Spleen (tissue), 11 donors: ENCODE measurements around the gene WWP2. TPM values are rescaled to one million over a fixed set of nuclear protein-coding genes. Genes with fewer than 3 reads are reported as not detected.

ENCODE experiments used
- DNase-seq: peaks from one replicate; pipeline ENCODE4 v3.0.0-alpha.2; 2020
- H3K27ac ChIP-seq, 8 donors: fragments of 200-600 bp; sonication (generic) in 7 of 8; 1 replicate in 4 of 8; 2 replicates in 4 of 8; pipeline versions ENCODE4 v1.5.0 to v1.8.0; 2016 to 2021; ENCODE audit warnings: inconsistent platforms in 4 of 8, mild to moderate bottlenecking in 4 of 8, moderate library complexity in 1 of 8
- H3K27me3 ChIP-seq, 7 donors: fragments of 200-600 bp; sonication (generic) in 6 of 7; replicated peaks in 1 of 7; 1 replicate in 4 of 7; 2 replicates in 3 of 7; pipeline versions ENCODE4 v1.5.0 to v1.8.0; 2016 to 2021; ENCODE audit warnings: inconsistent platforms in 3 of 7, mild to moderate bottlenecking in 1 of 7
- H3K36me3 ChIP-seq, 6 donors: fragments of 200-600 bp; sonication (generic) in 5 of 6; 1 replicate in 4 of 6; 2 replicates in 2 of 6; pipeline versions ENCODE4 v1.5.0 to v1.8.0; 2016 to 2021; ENCODE audit warnings: inconsistent platforms in 2 of 6
- H3K4me1 ChIP-seq, 6 donors: fragments of 200-600 bp; sonication (generic) in 5 of 6; 1 replicate in 3 of 6; 2 replicates in 3 of 6; pipeline versions ENCODE4 v1.5.0 to v1.8.0; 2016 to 2021; ENCODE audit warnings: inconsistent platforms in 3 of 6
- H3K4me3 ChIP-seq, 8 donors: fragments of 200-600 bp; sonication (generic) in 7 of 8; 1 replicate in 4 of 8; 2 replicates in 4 of 8; pipeline versions ENCODE4 v1.5.0 to v1.8.0; 2016 to 2021; ENCODE audit warnings: inconsistent platforms in 4 of 8, mild to moderate bottlenecking in 4 of 8, moderate library complexity in 2 of 8
- H3K9me3 ChIP-seq, 8 donors: fragments of 200-600 bp; sonication (generic) in 7 of 8; 1 replicate in 4 of 8; 2 replicates in 4 of 8; pipeline versions ENCODE4 v1.5.0 to v1.8.0; 2016 to 2021; ENCODE audit warnings: inconsistent platforms in 4 of 8
- POLR2A ChIP-seq, 3 donors: fragments of 450-650 bp; IDR thresholded peaks; one replicate each; pipeline ENCODE4 v1.5.1; 2017; ENCODE audit warnings: antibody characterized with exemption in 3 of 3, mild to moderate bottlenecking in 1 of 3
- POLR2AphosphoS5 ChIP-seq, 3 donors: sonication (generic); formaldehyde crosslinking; IDR thresholded peaks; one replicate each; pipeline ENCODE4 v1.5.1; 2017; ENCODE audit warnings: antibody characterized with exemption in 3 of 3
- WGBS, 5 donors: extraction: QIAGEN DNeasy Blood & Tissue Kit in 3 of 5; methylation state at CpG; one replicate each; pipeline versions ENCODE4 v1.1.5 to v1.1.7; 2013 to 2018; 5-methylcytosine and 5-hydroxymethylcytosine counted together
- intact Hi-C: fragments of 100-400 bp; cut with DNase I; formaldehyde crosslinking; loops from one replicate; pipeline ENCODE4 v1.15.0; 2023; ENCODE audit warnings: low total_unique reads
- polyA plus RNA-seq, 3 donors: library from polyadenylated mRNA; stranded (reverse); fragments of 200-250 nt; gene quantifications; one replicate each; pipeline ENCODE4 v1.2.1, GENCODE V29; 2013
- total RNA-seq, 7 donors: library from RNA; depleted of rRNA in 3 of 7; stranded (reverse); fragments of >200 nt in 3 of 7; fragmentation: NEBNext Ultra II Directional in 4 of 7; extraction: Animal tissue kit (Norgen Biotek cat#: 25700) in 4 of 7; gene quantifications; one replicate each; pipeline versions ENCODE4 v1.1.0 to v1.2.1, GENCODE V29; 2016 to 2021
- TF ChIP-seq, protein P1 (sequence below), 11 experiments: fragments of 200-600 bp in 7 of 11; fragments of 450-650 bp in 4 of 11; sonication (generic) in 4 of 11; IDR thresholded peaks in 8 of 11; conservative IDR thresholded peaks in 3 of 11; 1 replicate in 7 of 11; 2 replicates in 4 of 11; pipeline versions ENCODE4 v1.4.0 to v1.8.0; 2016 to 2021; ENCODE audit warnings: antibody characterized with exemption in 11 of 11, inconsistent platforms in 4 of 11, mild to moderate bottlenecking in 1 of 11
- donor health status: healthy with polysubstance abuse.
- donor health status: DM: no; HTN: no; CAD: no; lungs with moderate emphysema.
- donor health status: DM: no; HTN: no; CAD: no.
- donor health status: Bipolar disorder and iron deficiency.
- donor health status: healthy.
- donor health status: DM: no; HTN: no; CAD: no.
- donor health status: DM: yes; HTN: yes; CAD: no.

Gene WWP2
- total and polyA plus RNA-seq, 10 donors, result 13.7 to 109 (median 67.7) TPM

GRCh38 chr16:69935740-69936139, 173.6 kb downstream of the WWP2 start:
- Histone ChIP-seq H3K4me1 (no peaks in the 10 kb centered on the region), H3K27me3 (no peaks in the 10 kb centered on the region), H3K9me3 (no peaks in the 10 kb centered on the region), H3K27ac (no peak overlapping the region), H3K4me3 (no peak overlapping the region), H3K36me3 (peaks cover 4 to 100% (median 100%) of the 10 kb centered on the region in 6 donors)
- DNase-seq, result peak; percentile 49
- WGBS, 5 donors, result 91 to 96% (median 93%) methylated on average over 10 of the region's 10 CpGs
- TF ChIP-seq POLR2AphosphoS5 (IDR thresholded peaks at IDR 0.05) (no peak), POLR2A (IDR thresholded peaks at IDR 0.05) (no peak)
- TF ChIP-seq, protein P1, sequence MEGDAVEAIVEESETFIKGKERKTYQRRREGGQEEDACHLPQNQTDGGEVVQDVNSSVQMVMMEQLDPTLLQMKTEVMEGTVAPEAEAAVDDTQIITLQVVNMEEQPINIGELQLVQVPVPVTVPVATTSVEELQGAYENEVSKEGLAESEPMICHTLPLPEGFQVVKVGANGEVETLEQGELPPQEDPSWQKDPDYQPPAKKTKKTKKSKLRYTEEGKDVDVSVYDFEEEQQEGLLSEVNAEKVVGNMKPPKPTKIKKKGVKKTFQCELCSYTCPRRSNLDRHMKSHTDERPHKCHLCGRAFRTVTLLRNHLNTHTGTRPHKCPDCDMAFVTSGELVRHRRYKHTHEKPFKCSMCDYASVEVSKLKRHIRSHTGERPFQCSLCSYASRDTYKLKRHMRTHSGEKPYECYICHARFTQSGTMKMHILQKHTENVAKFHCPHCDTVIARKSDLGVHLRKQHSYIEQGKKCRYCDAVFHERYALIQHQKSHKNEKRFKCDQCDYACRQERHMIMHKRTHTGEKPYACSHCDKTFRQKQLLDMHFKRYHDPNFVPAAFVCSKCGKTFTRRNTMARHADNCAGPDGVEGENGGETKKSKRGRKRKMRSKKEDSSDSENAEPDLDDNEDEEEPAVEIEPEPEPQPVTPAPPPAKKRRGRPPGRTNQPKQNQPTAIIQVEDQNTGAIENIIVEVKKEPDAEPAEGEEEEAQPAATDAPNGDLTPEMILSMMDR (IDR thresholded peaks at IDR 0.05 in 8 of 11, conservative IDR thresholded peaks at IDR 0.05 in 3 of 11), result no peak
- intact Hi-C loops, result no loop called here

DNA sequence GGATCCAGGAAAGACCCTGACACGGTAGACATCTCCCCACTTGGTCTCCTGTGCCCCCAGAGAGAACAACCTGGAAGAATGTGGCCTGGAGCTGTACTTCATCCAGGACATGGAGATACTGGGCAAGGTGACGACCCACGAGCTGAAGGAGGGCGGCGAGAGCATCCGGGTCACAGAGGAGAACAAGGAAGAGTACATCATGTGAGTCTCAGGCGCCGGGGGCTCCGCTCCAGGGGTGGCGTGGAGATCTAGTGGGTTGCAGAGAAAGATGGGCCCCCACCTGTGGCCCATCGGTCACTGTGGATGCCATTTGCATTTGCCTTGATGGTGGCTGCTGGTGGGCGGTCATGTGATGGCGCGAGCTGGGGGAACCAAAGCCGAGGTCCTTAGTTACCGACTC, 174.1 kb downstream of the WWP2 start:
- H3K27me3 ChIP-seq, result no peaks in the 10 kb centered on the region
- no peaks in the 10 kb centered on the region for H3K9me3 ChIP-seq
- peak; percentile 37 for DNase-seq
- WGBS, 5 donors, result 92 to 98% (median 96%) methylated on average over 15 to 16 of the region's 16 CpGs
- H3K4me3 ChIP-seq, result no peak overlapping the region
- H3K36me3 ChIP-seq, result peaks cover 1 to 100% (median 100%) of the 10 kb centered on the region in 6 donors
- TF ChIP-seq POLR2AphosphoS5 (IDR thresholded peaks at IDR 0.05), result no peak
- TF ChIP-seq POLR2A (IDR thresholded peaks at IDR 0.05), result no peak
- TF ChIP-seq, protein P1 (IDR thresholded peaks at IDR 0.05 in 8 of 11, conservative IDR thresholded peaks at IDR 0.05 in 3 of 11), result no peak
- H3K4me1 ChIP-seq, result no peaks in the 10 kb centered on the region
- H3K27ac ChIP-seq, result no peak overlapping the region
- intact Hi-C loops, result no loop called here

DNA sequence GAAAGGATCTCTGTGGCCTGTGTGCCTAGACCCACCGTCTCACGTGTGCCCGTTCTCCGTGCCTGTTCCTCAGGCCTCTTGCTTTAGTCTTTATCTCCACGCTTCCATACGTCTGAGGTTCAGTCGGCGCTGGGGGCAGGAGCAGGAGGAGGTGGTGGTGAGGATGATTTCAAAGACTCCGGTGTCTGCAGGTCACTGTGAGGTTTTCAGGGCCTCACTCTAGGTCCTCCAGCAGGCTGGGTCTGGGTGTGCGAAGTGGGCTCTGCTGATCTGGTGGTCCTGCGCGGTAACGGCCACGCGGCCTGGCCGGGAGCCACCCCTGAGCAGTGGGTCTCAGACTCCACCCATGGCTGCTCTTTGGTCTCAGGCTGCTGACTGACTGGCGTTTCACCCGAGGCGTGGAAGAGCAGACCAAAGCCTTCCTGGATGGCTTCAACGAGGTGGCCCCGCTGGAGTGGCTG, 174.6 kb downstream of the WWP2 start:
- H3K27ac ChIP-seq, result no peak overlapping the region

DNA sequence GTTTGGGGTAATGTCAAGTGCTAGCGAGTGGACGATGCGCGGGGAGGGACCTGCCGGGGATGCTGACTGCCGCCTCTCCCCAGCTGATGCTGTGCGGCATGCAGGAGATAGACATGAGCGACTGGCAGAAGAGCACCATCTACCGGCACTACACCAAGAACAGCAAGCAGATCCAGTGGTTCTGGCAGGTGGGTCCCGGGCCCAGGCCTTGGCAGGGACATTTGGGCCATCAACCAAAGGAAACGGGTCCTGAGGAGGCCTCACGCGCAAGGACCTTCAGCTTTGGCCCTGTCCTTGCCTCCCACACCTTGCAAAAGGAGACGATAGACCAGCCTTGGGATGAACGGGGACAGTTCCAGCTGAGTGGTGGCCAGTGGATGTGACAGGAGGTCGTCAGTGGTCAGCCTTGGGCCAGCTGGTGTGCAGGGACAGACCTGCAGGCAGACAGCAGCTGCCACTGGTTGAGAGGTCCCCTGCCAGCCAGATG, 175.4 kb downstream of the WWP2 start:
- intact Hi-C loops, result no loop called here
- H3K4me3 ChIP-seq, result no peak overlapping the region
- no peaks in the 10 kb centered on the region for H3K27me3 ChIP-seq
- H3K9me3 ChIP-seq, result no peaks in the 10 kb centered on the region
- no peak for DNase-seq
- TF ChIP-seq, protein P1 (IDR thresholded peaks at IDR 0.05 in 8 of 11, conservative IDR thresholded peaks at IDR 0.05 in 3 of 11), result no peak
- TF ChIP-seq POLR2AphosphoS5 (IDR thresholded peaks at IDR 0.05), result peak in 1 of 3 donors; percentile 17
- peaks cover 0 to 100% (median 97%) of the 10 kb centered on the region in 6 donors for H3K36me3 ChIP-seq
- WGBS, 5 donors, result 86 to 96% (median 91%) methylated on average over 13 to 16 of the region's 16 CpGs
- H3K27ac ChIP-seq, result no peak overlapping the region
- H3K4me1 ChIP-seq, result no peaks in the 10 kb centered on the region

More for the DNA sequence above, 174.6 kb downstream of the WWP2 start:
- H3K4me3 ChIP-seq, result no peak overlapping the region
- 95 to 97% (median 96%) methylated on average over 18 to 21 of the region's 21 CpGs for WGBS, 5 donors
- no peaks in the 10 kb centered on the region for H3K9me3 ChIP-seq
- TF ChIP-seq POLR2A (IDR thresholded peaks at IDR 0.05) (no peak), POLR2AphosphoS5 (IDR thresholded peaks at IDR 0.05) (no peak)
- TF ChIP-seq, protein P1 (IDR thresholded peaks at IDR 0.05 in 8 of 11, conservative IDR thresholded peaks at IDR 0.05 in 3 of 11), result no peak
- intact Hi-C loops, result no loop called here
- H3K4me1 ChIP-seq, result no peaks in the 10 kb centered on the region
- H3K27me3 ChIP-seq, result no peaks in the 10 kb centered on the region
- DNase-seq, result peak; percentile 44
- peaks cover 0 to 100% (median 99%) of the 10 kb centered on the region in 6 donors for H3K36me3 ChIP-seq
